DMS79 treated with DMSO at 0.1 percent for 48 hours (cell line): Measurements from ENCODE around the gene AGBL4.

Experiments
- DNase-seq: peaks from one replicate; lab custom pipeline; 2025; lab: John Stamatoyannopoulos, UW

AGBL4 gene

GRCh38 chr1:49694251-49694827 is 329.4 kb downstream of the AGBL4 start:
- DNase-seq: no peak

DNA sequence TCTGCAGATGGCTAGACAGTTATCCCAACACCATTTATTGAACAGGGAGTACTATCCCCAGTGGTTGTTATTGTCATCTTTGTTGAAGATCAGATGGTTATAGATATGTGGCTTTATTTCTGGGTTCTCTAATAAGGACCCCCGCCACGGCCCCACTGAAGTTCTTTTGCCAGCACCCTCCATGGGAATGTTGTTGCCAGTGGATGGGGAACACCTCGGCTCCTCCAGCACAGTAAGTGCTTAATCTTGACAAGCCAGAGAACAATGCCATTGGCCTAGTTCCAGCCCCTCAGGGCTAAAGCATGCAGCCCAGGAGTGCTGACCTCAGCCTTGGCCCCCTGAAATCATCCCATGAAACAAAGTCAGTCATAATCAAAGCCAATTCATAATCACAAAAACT is 337.6 kb downstream of the AGBL4 start:
- DNase-seq: peak; percentile 47

DNA sequence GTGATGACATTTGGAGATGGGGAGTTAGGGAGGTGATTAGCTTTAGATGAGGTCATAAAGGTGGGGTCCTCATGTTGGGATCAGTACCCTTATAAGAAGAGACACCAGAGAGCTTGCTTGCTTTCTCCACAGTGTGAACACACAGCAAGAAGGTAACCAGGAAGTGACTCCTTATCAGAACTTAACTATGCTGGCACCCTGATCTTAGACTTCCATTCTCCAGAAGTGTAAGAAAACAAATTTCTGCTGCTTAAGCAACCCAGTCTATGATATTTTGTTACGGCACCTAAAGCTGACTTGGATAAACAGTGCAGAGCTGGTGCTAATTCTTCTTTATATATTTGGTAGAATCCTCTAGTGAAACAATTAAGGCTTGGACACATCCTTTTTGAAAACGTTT is 346.0 kb downstream of the AGBL4 start:
- no peak for DNase-seq

GRCh38 chr1:49651136-49651535 is 372.6 kb downstream of the AGBL4 start:
- no peak for DNase-seq

DNA sequence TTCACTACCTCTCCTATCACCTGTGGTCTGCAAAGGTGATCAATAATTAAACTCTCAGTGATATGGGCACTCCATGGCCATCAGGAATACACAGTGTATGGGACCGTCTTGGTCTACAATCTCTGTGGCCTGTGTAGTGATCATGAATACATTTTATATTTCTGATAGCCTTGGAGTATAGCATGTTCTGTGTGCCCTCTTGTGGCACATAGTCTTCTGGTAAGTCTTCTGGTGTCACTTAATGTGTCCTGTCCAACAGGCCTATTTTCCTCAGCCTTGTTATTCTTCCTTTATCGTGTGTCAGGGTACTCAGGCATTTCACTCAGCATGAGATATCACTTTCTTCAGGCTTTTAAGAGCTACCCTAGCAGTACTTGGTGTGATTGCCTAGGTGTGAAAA is 393.6 kb downstream of the AGBL4 start:
- no peak for DNase-seq

DNA sequence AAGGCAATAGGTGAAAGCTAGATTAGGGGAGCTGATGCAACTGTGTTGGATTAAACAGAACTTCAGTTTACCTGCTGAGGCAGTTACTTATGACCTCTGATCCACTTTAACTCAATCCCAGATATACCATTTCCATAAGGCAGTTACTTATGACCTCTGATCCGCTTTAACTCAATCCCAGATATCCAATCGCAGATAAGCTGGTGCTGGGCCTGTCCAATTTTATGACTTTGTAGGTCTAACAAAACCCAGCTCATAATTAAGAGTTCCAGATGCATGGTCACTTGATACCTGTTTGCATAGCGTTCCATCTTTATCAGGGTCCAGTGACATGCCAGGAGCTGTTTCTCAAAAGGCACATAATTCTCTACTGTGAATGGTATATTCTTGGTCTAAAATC is 396.0 kb downstream of the AGBL4 start:
- DNase-seq: no peak

GRCh38 chr1:49626472-49626871 is 397.3 kb downstream of the AGBL4 start:
- no peak for DNase-seq

- DNase-seq: no peak
Measured at GRCh38 chr1:49622877-49623276, 400.9 kb downstream of the AGBL4 start.

DNA sequence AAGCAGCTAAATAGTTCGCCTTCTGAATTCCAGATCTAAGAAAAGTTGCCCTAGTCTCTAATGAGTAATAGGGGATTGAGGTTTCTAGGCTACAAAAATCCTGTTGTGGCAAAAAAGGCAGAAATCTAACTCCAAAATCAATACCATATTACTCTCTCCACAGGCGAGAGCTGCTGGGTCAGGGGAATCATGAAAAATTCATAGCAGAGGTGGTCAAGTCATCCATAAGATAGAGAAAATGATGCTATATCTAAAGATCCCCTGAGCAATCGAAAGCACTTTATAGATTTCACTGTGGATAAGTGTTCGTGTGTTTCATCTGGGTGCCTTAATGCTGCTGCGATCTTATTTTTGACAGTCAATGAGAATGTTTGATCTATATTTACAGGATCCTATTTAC is 417.7 kb downstream of the AGBL4 start:
- DNase-seq: no peak

DNA sequence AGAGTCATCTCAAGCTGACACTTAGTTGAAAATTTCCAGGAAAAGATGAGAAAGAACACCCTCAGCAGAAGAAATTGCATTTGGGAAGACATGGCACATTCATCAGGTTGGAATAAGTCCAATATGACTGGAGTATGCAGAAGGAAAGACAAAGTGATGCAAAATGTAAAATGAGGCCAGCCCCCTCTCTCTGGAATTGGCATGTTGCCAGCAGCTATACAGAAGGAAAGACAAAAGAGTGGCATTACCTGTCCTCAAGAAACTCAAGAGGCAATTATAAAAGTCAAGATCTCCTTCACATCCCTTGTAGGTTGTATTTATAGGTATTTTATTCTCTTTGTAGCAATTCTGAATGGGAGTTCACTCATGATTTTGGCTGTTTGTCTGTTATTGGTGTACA is 426.3 kb downstream of the AGBL4 start:
- peak; percentile 99 for DNase-seq

- no peak for DNase-seq
Measured at GRCh38 chr1:49576327-49576901, 447.3 kb downstream of the AGBL4 start.

- DNase-seq: no peak
Measured at GRCh38 chr1:49556676-49557234, 467.0 kb downstream of the AGBL4 start.

DNA sequence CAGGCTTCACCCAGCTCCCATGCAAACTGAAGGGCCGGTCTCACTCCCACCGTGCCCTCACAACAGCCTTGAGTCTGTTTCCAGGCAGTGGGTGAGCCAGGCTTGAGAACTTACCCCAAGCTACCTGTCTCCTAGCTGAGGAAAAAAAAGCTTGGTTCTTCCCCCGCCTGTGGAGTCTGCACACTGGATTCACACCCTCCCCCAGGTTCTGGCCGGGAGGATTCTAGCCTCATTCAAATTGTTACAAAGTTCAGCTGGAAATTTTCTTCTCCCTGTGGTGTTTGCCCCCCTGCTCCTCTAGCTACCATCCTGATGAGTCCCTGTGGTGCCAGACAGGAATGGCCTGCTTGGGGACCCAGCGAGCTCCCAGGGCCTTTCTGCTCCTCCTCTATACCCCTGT is 471.7 kb downstream of the AGBL4 start:
- DNase-seq: no peak

- DNase-seq: no peak
Measured at GRCh38 chr1:49544615-49545014, 479.1 kb downstream of the AGBL4 start.

- DNase-seq: no peak
Measured at GRCh38 chr1:49541096-49541752, 482.5 kb downstream of the AGBL4 start.

DNA sequence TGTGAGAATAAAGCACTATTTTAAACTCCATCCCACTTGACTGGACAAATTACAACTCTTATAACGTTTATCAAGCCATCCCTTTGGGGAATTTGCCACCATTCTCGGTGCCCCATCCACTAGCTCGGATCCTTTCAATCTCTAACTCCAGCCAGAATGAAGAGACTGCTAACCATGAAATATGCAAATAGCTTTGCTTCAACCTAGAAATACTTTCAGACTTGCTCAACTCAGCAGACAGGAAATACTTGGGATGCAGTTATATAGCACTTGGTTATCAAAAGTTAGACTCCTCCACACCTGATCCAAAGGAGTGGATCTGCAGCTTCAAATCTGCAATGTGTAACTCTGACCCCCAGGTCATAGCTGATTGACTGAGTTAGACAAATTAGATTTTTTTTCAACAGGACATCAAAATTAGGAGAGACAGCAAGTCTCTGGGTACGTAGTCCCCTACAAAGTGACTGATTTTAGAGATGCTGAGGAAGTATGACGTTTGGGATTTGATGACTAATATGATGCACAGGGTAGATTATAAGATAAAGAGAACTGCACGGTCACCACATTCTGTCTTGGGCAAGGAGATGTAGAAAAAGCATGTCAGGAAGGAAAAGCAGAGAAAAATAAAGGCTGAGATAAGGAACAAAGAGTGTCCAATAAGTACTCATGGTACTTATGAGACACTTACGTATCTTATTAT is 496.0 kb downstream of the AGBL4 start:
- no peak for DNase-seq

DNA sequence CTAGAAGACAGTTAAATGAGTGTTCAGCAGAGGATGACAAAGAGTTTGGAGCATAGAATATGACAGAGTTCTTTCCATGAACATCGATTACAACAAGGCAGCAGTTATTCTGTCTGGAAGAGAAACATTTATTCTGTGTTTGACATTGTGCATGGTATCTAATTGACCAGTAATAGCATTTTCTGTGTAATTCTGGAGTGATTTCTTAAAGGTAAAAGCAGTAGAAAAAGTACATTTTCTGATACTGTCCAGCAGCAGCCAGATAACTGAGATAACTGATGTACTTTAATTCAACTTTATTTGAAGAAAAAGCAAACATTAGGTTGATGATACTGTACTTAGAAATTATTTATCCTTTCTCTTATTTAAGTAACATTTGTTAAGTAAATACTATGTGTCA is 497.1 kb downstream of the AGBL4 start:
- no peak for DNase-seq

GRCh38 chr1:49523764-49524163 is 500.0 kb downstream of the AGBL4 start:
- DNase-seq: no peak

- DNase-seq: no peak
Measured at GRCh38 chr1:49466961-49467360, 556.8 kb downstream of the AGBL4 start.

DNA sequence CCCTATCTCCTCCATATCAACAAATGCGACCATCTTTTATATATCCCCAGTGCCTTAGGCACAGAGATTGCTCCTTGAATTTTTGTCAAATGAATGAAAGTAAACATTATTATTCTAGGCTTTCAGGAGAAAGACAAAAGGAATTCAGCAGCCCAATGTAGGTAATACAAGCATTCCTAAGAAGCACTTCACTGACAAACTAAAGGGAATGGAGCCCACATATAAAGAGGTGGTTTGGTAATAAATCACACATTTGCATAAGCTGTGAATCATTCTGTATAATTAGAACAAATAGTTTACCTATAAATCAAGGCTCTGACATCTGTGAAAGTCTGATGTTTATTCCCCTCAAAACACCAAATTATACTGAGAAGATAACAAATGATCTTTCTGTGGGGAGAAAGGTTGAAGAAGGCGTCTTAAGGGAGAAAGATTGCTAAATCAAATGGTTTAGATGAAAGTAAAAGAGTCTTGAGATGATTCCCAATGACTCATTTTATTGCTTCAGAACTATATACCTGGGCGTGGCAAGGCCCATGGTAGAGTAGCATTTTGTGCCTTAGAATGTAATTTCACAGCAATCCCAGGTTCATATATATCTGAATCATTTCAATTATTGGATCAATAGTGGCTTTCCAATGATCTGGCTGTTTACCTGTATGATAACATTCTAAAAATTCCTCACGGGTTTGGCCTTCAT is 558.1 kb downstream of the AGBL4 start:
- DNase-seq: no peak

DNA sequence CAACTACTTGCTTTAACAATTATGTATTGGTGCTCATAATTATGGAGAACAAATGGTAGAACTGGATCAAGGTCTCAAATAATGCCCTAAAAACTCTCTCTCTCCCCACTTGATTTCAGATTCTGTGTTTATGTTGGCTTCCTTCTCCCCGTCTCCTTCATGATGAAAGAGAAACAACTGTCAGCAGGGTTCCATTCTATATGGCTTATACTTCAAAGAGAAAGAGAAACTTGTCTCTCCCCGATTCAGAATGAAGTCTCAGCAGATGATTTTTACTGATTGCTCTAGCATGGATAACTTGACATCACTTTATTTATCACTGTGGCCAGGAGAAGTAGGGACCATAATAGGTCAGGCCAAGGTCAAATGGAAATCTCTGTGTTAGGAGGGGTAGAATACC is 575.6 kb downstream of the AGBL4 start:
- DNase-seq: no peak

DNA sequence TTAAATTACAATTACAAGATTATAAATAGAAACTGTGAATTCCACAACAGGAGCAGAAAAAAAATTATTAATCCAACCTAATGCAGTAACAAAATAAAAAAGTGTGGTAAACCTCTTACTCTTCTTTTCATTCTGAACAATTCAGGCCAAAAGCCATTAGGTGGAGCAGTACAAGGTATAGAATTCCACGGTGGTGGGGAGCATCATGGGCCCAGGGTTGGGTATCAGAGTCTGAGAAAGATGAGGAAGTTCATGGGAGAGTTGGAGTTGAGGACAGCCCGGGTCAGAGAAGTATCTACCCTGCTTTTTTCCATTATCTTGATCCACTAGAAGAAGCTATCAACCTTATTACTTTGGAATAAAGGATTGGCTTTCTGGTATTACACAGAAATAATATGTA is 586.9 kb downstream of the AGBL4 start:
- DNase-seq: no peak
